Embryonic facial prominence (tissue), 1 donor: ENCODE measurements around the gene ALKBH7.
"Not testable (repeated sequence)": the region's sequence is repeated elsewhere in the genome, so short reads cannot be mapped to it uniquely, and the experiment has no call there.

Experiments
- DNase-seq: peaks from one replicate; pipeline ENCODE4 v3.0.0-alpha.2; 2016; ENCODE audit errors: extremely low spot score

The ALKBH7 gene, protein sequence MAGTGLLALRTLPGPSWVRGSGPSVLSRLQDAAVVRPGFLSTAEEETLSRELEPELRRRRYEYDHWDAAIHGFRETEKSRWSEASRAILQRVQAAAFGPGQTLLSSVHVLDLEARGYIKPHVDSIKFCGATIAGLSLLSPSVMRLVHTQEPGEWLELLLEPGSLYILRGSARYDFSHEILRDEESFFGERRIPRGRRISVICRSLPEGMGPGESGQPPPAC

GRCh38 chr19:6372594-6373095 is at the start of gene ALKBH7:
Gene ALKBH7 (plus strand): TSS chr19:6372794. CDS start chr19:6372821, 27 bp downstream.
- DNase-seq: peak; percentile 100

GRCh38 chr19:6324757-6325156 is 47.8 kb upstream of the ALKBH7 start:
- no peak for DNase-seq

GRCh38 chr19:6325614-6326013 is 47.0 kb upstream of the ALKBH7 start:
- no peak for DNase-seq

- DNase-seq: no peak
Measured at GRCh38 chr19:6326815-6327214, 45.8 kb upstream of the ALKBH7 start.

DNA sequence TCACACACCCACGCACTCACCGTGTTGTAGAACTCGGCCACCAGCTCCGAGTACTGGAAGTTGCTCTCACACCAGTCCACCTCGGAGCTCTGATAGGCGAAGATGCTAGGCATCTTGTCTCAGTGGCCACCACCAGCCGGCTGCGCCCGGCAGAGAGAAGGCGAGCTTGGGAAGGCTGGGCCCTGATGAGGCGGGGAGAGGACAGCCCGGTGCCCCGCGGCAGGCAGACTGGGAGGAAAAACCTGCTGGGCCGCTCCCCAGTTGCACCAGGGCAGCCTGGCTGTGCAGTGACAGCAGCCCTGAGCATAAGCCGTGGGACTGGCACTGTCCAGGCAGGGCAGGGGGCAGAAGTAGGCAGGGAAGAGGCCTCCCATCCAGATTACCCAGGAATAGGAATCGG is 39.2 kb upstream of the ALKBH7 start, which contains the start of gene ACER1:
Gene ACER1, minus strand, starts transcription at position 174 of the 400 bp plus-strand sequence. Its CDS starts 61 bp downstream, at position 113.
- DNase-seq: no peak

GRCh38 chr19:6334490-6335285 is 37.9 kb upstream of the ALKBH7 start:
- no peak for DNase-seq

GRCh38 chr19:6340493-6341201 is 31.9 kb upstream of the ALKBH7 start:
- DNase-seq: no peak

DNA sequence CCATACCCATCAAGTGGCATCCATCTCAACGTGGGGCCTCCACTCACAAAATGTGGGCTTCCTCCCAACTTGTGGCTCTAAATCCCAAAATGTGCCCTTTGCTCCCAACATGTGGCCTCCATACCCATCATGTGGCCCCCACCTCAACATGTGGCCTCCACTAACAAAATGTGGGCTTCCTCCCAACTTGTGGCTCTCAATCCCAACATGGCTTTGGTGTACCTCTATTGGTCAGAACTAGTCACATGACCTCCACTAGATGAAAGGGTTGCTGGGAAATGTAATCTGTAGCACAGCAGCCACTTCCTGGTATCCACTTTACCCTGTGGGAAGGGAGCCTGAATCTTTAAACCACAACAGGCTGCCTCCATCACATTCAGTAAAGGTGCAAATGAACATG is 29.1 kb upstream of the ALKBH7 start:
- no peak for DNase-seq

DNA sequence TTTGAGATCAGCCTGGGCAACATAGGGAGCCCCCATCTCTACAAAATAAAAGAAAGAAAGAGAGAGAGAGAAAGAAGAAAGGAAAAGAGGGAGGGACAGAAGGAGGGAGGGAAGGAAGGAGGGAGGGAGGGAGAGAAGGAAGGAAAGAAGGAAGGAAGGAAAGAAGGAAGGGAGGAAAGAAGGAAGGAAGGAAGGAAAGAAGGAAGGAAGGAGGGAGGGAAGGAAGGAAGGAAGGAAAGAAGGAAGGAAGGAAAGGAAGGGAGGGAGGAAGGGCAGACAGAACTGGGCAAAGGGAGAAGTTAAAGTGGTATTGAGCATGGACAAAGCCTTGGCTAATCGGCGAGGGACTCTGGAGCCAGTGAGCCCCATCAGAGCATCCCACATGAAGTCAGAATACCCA is 23.3 kb upstream of the ALKBH7 start:
- DNase-seq: not testable (repeated sequence)

- DNase-seq: no peak
Measured at GRCh38 chr19:6350688-6351087, 21.9 kb upstream of the ALKBH7 start.

- no peak for DNase-seq
Measured at GRCh38 chr19:6352381-6353165, 20.0 kb upstream of the ALKBH7 start.

DNA sequence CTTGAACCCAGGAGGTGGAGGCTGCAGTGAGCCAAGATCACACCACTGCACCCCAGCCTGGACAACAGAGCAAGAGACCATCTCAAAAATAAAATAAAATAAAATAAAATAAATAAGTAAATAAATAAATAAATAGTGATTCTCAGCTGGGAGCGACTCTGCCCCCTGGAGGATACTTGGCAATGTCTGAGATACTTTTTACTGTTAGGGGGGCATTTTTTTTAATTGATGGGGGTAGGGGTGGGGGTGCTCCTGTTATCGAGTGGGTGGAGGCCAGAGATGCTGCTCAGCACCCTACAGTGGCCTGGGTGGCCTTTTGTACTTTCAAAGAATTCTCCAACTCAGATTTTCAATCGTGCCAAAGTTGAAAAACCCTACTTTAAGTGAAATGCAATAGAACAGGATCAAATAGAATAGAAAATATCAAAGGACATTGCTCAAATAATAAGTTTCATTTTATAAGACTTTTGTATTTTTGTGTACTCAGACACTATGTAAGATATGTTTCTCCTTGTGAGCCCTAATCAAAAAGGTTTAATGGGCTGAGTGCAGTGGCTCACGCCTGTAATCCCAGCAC is 18.4 kb upstream of the ALKBH7 start:
- no peak for DNase-seq

GRCh38 chr19:6355321-6356040 is 17.1 kb upstream of the ALKBH7 start:
- DNase-seq: not testable (repeated sequence)

GRCh38 chr19:6357174-6357573 is 15.4 kb upstream of the ALKBH7 start:
- DNase-seq: no peak

DNA sequence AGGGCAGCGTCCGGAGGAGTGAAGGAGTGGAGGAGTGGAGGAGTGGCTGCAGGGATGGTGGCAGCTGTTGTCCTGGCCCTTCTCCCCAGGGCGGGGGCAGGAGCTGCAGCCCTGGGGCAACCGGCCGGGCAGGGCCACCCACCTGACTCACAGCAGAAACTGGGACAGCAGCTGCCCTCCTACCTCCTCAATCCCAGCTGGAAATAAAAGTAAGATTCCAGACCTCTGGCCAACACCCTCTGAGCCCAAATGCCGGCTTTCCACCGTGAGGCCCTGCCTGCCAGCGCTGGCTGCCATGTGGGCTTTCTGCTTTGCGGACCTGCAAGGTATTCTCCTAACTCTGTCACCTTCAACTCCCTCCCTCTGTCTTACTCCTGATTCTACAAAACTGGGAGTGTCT is 14.6 kb upstream of the ALKBH7 start:
- DNase-seq: no peak

- DNase-seq: no peak
Measured at GRCh38 chr19:6359568-6360341, 12.8 kb upstream of the ALKBH7 start.

GRCh38 chr19:6360445-6360844 is 12.1 kb upstream of the ALKBH7 start:
- not testable (repeated sequence) for DNase-seq

GRCh38 chr19:6360857-6361216 is 11.8 kb upstream of the ALKBH7 start:
- not testable (repeated sequence) for DNase-seq

- no peak for DNase-seq
Measured at GRCh38 chr19:6362027-6362350, 10.6 kb upstream of the ALKBH7 start.

GRCh38 chr19:6362351-6362801 is 10.2 kb upstream of the ALKBH7 start:
- DNase-seq: no peak
